Stimulated activated naive B cell treated with anti-CD40 and anti-IgM and Interleukin-4, amounts not matched to agents 10 μg/mL and 1 μg/mL and 100 μg/mL, for 72 hours (primary cell): ENCODE measurements around the gene NLRP4.
"Not testable (repeated sequence)": the region's sequence is repeated elsewhere in the genome, so short reads cannot be mapped to it uniquely, and the experiment has no call there.

Source experiments
- ATAC-seq, 2 donors: fragments of 150-1000 bp; cut with Tn5 transposase; replicated peaks; 2 replicates each; pipeline ENCODE4 v1.10.0; 2021; ENCODE audit warnings: moderate library complexity in 1 of 2
- DNase-seq: peaks from one replicate; pipeline ENCODE4 v3.0.0; 2021
- H3K27ac Mint-ChIP-seq: one replicate; pipeline ENCODE4 v1.8.0; 2022; ENCODE audit warnings: mild to moderate bottlenecking, mixed read lengths
- H3K27me3 Mint-ChIP-seq, 2 donors: one replicate each; pipeline ENCODE4 v1.8.0; 2022; ENCODE audit warnings: mixed read lengths in 2 of 2
- H3K36me3 Mint-ChIP-seq, 2 donors: one replicate each; pipeline ENCODE4 v1.8.0; 2022; ENCODE audit warnings: mixed read lengths in 2 of 2, mild to moderate bottlenecking in 1 of 2
- H3K4me1 Mint-ChIP-seq, 2 donors: one replicate each; pipeline ENCODE4 v1.8.0; 2022; ENCODE audit warnings: mixed read lengths in 2 of 2, mild to moderate bottlenecking in 1 of 2
- H3K4me3 Mint-ChIP-seq, 2 donors: one replicate each; pipeline ENCODE4 v1.8.0; 2022; ENCODE audit warnings: mild to moderate bottlenecking in 2 of 2, mixed read lengths in 2 of 2, moderate library complexity in 1 of 2
- H3K9me3 Mint-ChIP-seq, 2 donors: one replicate each; pipeline ENCODE4 v1.8.0; 2022; ENCODE audit warnings: mixed read lengths in 2 of 2, mild to moderate bottlenecking in 1 of 2

NLRP4 gene

DNA sequence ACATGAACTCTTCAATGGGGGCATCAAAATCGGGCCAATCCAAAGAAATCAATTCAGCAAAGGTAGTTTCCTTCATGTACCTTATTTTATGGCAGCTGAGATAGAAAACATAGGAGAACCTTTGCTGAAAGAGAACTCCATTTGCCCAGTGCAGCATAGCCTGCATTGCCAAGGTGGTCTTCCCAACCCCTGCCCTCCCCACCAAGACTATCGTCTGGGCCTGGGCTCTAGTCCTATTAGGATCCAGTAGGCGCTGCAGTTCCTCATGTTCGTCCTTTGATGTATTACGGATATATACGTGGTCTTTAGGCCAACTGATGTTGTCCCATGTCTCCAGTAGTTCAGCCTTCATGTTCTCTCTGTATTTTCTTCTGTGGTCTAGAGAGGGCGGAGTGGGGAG, 76.6 kb downstream of the NLRP4 start:
- Mint-ChIP-seq H3K4me3 (no peak overlapping the region), H3K36me3 (peaks cover 0 to 3% of the 10 kb centered on the region in 2 donors), H3K4me1 (no peaks in the 10 kb centered on the region), H3K27me3 (peaks cover 7 to 20% of the 10 kb centered on the region in 2 donors), H3K9me3 (peaks cover 11 to 18% of the 10 kb centered on the region in 2 donors), H3K27ac (no peak overlapping the region)
- no peak for DNase-seq
- ATAC-seq: no peak

DNA sequence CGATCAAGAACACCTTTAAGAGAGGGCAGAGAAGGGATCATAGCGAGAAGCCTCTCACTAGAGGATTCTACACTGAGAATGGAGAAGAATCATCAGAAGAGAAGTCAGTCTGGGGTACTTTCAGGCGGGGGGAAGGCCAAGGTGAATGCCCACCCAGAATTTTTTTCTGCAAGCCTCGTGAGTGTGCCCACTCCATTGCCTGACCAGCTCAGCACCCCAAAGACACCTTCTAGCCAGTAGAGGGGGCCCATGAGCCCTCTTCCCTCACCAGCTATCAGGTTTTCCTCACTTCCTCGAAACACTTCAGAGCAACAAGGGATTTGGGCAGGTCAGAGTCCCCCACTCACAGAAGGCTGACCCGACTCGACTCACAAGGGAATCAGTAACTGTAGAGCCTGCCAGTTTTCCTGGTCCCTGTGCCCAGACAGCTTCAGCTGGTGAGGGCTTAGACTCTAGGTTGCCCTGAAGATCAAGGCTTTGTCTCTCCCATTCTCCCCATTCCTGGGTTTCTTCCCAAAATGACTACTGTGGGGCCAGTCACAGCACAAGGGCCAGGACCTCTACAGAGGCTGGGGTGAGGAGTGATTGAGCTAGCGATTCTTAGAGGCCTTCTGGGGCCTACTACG, 77.4 kb downstream of the NLRP4 start:
- Mint-ChIP-seq H3K4me1 (no peaks in the 10 kb centered on the region), H3K9me3 (peaks cover 12 to 26% of the 10 kb centered on the region in 2 donors), H3K27ac (no peak overlapping the region), H3K4me3 (no peak overlapping the region), H3K27me3 (peaks cover 8 to 20% of the 10 kb centered on the region in 2 donors), H3K36me3 (peaks cover 0 to 3% of the 10 kb centered on the region in 2 donors)
- ATAC-seq: peak; percentile 25 to 29
- DNase-seq: no peak

DNA sequence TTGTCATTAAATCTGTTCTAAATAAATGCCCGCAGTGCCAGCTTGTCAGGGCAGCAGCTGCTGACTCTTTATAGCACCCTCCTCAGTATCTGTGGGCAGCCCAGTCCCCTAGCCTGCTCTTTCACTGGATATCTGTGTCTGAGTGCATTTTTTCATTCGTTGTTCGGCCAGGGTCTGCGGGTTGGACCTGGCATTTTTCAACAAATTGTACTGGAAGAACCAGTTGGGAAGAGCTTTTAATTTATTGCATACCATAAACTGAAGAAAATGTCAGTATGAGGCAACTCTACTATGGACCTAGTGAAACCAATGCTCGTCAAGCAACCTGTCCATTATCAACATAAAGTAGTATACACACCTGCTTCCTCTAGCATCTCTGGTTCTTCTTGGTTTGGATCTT, 87.2 kb downstream of the NLRP4 start:
- H3K36me3 Mint-ChIP-seq: peaks cover 0 to 3% of the 10 kb centered on the region in 2 donors
- DNase-seq (no peak), ATAC-seq (no peak)
- peaks cover 22 to 28% of the 10 kb centered on the region in 2 donors for H3K9me3 Mint-ChIP-seq
- H3K27ac Mint-ChIP-seq: no peak overlapping the region
- H3K4me1 Mint-ChIP-seq: no peaks in the 10 kb centered on the region
- peaks cover 0 to 9% of the 10 kb centered on the region in 2 donors for H3K27me3 Mint-ChIP-seq
- H3K4me3 Mint-ChIP-seq: no peak overlapping the region

DNA sequence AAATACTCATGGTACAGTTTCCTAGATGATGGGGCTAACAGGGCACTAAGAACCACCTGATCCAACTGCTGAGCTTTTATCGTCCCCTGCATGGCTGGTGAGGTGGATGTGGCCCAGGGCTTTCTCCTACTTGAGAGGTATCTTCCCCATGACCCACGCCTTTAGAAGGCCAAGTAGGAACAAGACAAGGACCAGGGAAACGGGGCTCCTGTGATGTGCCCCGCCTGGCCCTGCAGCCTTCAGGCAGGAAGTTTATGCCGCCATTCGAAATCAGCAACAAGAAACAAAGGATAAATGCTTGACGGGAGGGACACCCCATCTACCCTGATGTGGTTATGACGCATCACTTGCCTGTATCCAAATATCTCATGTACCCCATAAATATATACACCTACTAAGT, 91.7 kb downstream of the NLRP4 start:
- Mint-ChIP-seq H3K4me1 (no peaks in the 10 kb centered on the region), H3K36me3 (peaks cover 0 to 3% of the 10 kb centered on the region in 2 donors), H3K9me3 (peaks cover 9 to 10% of the 10 kb centered on the region in 2 donors), H3K27me3 (peaks cover 3 to 5% of the 10 kb centered on the region in 2 donors), H3K4me3 (no peak overlapping the region), H3K27ac (no peak overlapping the region)
- ATAC-seq: no peak
- DNase-seq: no peak

DNA sequence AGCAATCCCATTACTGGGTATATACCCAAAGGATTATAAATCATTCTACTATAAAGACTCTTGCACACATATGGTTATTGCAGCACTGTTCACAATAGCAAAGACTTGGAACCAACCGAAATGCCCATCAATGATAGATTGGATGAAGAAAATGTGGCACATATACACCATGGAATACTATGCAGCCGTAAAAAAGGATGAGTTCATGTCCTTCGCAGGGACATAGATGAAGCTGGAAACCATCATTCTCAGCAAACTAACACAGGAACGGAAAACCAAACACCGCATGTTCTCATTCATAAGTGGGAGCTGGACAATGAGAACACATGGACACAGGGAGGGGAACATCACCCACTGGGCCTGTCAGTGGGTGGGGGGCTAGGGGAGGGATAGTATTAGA, 92.9 kb downstream of the NLRP4 start:
- not testable (repeated sequence) for H3K9me3 Mint-ChIP-seq, DNase-seq, H3K4me1 Mint-ChIP-seq, H3K27me3 Mint-ChIP-seq, ATAC-seq, H3K36me3 Mint-ChIP-seq, H3K27ac Mint-ChIP-seq, H3K4me3 Mint-ChIP-seq

DNA sequence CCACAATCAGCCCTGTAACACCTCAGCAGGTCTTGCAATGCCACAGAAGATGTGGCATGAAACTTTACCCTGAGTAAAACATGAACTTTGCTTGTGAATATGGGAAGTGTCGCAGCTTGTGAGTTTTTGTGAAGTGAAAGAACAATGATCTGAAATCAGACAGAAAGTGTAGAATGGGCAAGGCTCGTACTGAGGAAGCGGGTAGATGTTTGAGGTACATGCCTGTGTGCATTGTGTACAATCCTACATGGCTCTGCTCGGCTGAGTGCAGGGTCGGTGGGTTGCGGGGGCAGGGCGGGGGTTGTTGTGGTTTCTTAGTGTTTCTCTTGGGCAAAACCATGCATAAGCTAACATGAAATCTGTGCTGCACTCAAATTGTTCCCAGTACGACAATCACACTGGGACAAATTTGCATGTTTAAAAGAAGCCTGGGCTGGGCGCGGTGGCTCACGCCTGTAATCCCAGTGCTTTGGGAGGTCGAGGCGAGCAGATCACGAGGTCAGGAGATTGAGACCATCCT, 94.7 kb downstream of the NLRP4 start:
- Mint-ChIP-seq H3K4me1 (no peaks in the 10 kb centered on the region), H3K9me3 (peaks cover 0 to 6% of the 10 kb centered on the region in 2 donors), H3K36me3 (no peaks in the 10 kb centered on the region), H3K4me3 (no peak overlapping the region), H3K27me3 (peaks cover 4 to 10% of the 10 kb centered on the region in 2 donors), H3K27ac (no peak overlapping the region)
- ATAC-seq (peak; percentile 29 to 71), DNase-seq (no peak)
